NB4 (cell line): ENCODE results near the gene GRM5.

Experiments
- MAX ChIP-seq: IDR thresholded peaks from 2 replicates; pipeline ENCODE4 v1.6.1; 2011; ENCODE audit warnings: low read depth, low read length
- MYC ChIP-seq: IDR thresholded peaks from 2 replicates; pipeline ENCODE4 v1.6.1; 2011; ENCODE audit warnings: low read depth, low read length
- POLR2A ChIP-seq: IDR thresholded peaks from 2 replicates; pipeline ENCODE4 v1.6.1; 2011; ENCODE audit warnings: mild to moderate bottlenecking; ENCODE audit not compliant: insufficient read length; ENCODE audit errors: extremely low read depth
- TF ChIP-seq, protein P1 (sequence below): IDR thresholded peaks from one replicate; pipeline ENCODE4 v1.5.1; 2012; ENCODE audit warnings: low read depth, low read length

- TF ChIP-seq, protein P1, sequence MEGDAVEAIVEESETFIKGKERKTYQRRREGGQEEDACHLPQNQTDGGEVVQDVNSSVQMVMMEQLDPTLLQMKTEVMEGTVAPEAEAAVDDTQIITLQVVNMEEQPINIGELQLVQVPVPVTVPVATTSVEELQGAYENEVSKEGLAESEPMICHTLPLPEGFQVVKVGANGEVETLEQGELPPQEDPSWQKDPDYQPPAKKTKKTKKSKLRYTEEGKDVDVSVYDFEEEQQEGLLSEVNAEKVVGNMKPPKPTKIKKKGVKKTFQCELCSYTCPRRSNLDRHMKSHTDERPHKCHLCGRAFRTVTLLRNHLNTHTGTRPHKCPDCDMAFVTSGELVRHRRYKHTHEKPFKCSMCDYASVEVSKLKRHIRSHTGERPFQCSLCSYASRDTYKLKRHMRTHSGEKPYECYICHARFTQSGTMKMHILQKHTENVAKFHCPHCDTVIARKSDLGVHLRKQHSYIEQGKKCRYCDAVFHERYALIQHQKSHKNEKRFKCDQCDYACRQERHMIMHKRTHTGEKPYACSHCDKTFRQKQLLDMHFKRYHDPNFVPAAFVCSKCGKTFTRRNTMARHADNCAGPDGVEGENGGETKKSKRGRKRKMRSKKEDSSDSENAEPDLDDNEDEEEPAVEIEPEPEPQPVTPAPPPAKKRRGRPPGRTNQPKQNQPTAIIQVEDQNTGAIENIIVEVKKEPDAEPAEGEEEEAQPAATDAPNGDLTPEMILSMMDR = no peak
- TF ChIP-seq POLR2A (no peak), MAX (no peak), MYC (no peak)
Observed at GRCh38 chr11:88455974-88456373, 609.8 kb downstream of the GRM5 start.
